Lung (tissue), 12 donors: ENCODE measurements around the gene TMEFF2. TPM values are rescaled to one million over a fixed set of nuclear protein-coding genes. Genes with fewer than 3 reads are reported as not detected.

Experiments used
- ATAC-seq: fragments of 200-7000 bp; cut with Tn5 transposase; one replicate; pipeline ENCODE4 v1.9.1; 2020; ENCODE audit warnings: moderate number of reproducible peaks; ENCODE audit not compliant: insufficient read depth, low FRiP score
- DNase-seq, 3 donors: peaks; one replicate each; pipeline ENCODE4 v3.0.0-alpha.2; 2013 to 2017
- H3K27ac ChIP-seq, 2 donors: one replicate each; pipeline ENCODE4 v1.5.1; 2013; ENCODE audit warnings: mild to moderate bottlenecking in 2 of 2, moderate library complexity in 2 of 2, control low read depth in 1 of 2, inconsistent platforms in 1 of 2, low read depth in 1 of 2, low read length in 1 of 2
- H3K27me3 ChIP-seq, 3 donors: one replicate each; pipeline ENCODE4 v1.5.1; 2013; ENCODE audit warnings: low read length in 2 of 3; ENCODE audit not compliant: control insufficient read depth in 3 of 3, insufficient read depth in 3 of 3
- H3K36me3 ChIP-seq, 4 donors: one replicate each; pipeline ENCODE4 v1.5.1; 2013; ENCODE audit warnings: low read length in 4 of 4, mild to moderate bottlenecking in 1 of 4, moderate library complexity in 1 of 4; ENCODE audit not compliant: control insufficient read depth in 4 of 4, insufficient read depth in 4 of 4
- H3K4me1 ChIP-seq, 5 donors: one replicate each; pipeline ENCODE4 v1.5.1; 2013; ENCODE audit warnings: low read length in 5 of 5, mild to moderate bottlenecking in 2 of 5, moderate library complexity in 1 of 5; ENCODE audit not compliant: control insufficient read depth in 5 of 5, insufficient read depth in 5 of 5
- H3K4me3 ChIP-seq: one replicate; pipeline ENCODE4 v1.5.1; 2013; ENCODE audit warnings: mild to moderate bottlenecking, control low read depth, moderate library complexity
- H3K9ac ChIP-seq, 2 donors: one replicate each; pipeline ENCODE4 v1.5.1; 2013; ENCODE audit warnings: low read length in 2 of 2, control low read depth in 1 of 2; ENCODE audit not compliant: insufficient read depth in 1 of 2
- H3K9me3 ChIP-seq, 4 donors: one replicate each; pipeline ENCODE4 v1.5.1; 2013; ENCODE audit warnings: low read length in 3 of 4, mild to moderate bottlenecking in 1 of 4, moderate library complexity in 1 of 4; ENCODE audit not compliant: control insufficient read depth in 4 of 4, insufficient read depth in 3 of 4
- CTCF ChIP-seq: IDR thresholded peaks from 2 replicates; pipeline ENCODE4 v1.5.1; 2012; ENCODE audit warnings: mild to moderate bottlenecking; ENCODE audit errors: control extremely low read depth, extremely low read depth
- WGBS, 2 donors: extraction: QIAGEN DNeasy Blood & Tissue Kit; methylation state at CpG; one replicate each; pipeline ENCODE4 v1.1.7; 2013; 5-methylcytosine and 5-hydroxymethylcytosine counted together
- polyA plus RNA-seq, 2 donors: library from polyadenylated mRNA; stranded (reverse); fragments of 200-250 nt; gene quantifications; one replicate each; pipeline ENCODE4 v1.2.1, GENCODE V29; 2013
- total RNA-seq, 2 donors: library from RNA; depleted of rRNA in 1 of 2; stranded (reverse); fragments of >200 nt in 1 of 2; gene quantifications; one replicate each; pipeline ENCODE4 v1.2.1, GENCODE V29; 2014 to 2021
- donor health status: control.
- donor health status: control.
- donor health status: Bipolar disorder and iron deficiency.
- donor health status: healthy.
- donor health status: DM: yes; HTN: yes; CAD: no.

The TMEFF2 gene
- total and polyA plus RNA-seq, 4 donors = 0.43 TPM; not detected in 3

GRCh38 chr2:192023006-192023405 is 171.7 kb downstream of the TMEFF2 start:
- no peak for ATAC-seq
- no peaks in the 10 kb centered on the region for H3K27me3 ChIP-seq
- no peaks in the 10 kb centered on the region for H3K9me3 ChIP-seq
- no peak overlapping the region for H3K9ac ChIP-seq
- no peak for TF ChIP-seq CTCF
- 89 to 96% methylated on average over 3 of the region's 3 CpGs for WGBS, 2 donors
- no peak overlapping the region for H3K4me3 ChIP-seq
- no peak for DNase-seq
- H3K27ac ChIP-seq = no peak overlapping the region
- H3K36me3 ChIP-seq = no peaks in the 10 kb centered on the region
- peaks cover 0 to 8% (median 0%) of the 10 kb centered on the region in 5 donors for H3K4me1 ChIP-seq

GRCh38 chr2:192017844-192018243 is 176.9 kb downstream of the TMEFF2 start:
- Histone ChIP-seq H3K4me1 (no peaks in the 10 kb centered on the region), H3K36me3 (no peaks in the 10 kb centered on the region), H3K9me3 (no peaks in the 10 kb centered on the region), H3K27me3 (no peaks in the 10 kb centered on the region), H3K4me3 (no peak overlapping the region), H3K27ac (no peak overlapping the region), H3K9ac (no peak overlapping the region)
- ATAC-seq (no peak), DNase-seq (no peak)
- TF ChIP-seq CTCF = no peak

DNA sequence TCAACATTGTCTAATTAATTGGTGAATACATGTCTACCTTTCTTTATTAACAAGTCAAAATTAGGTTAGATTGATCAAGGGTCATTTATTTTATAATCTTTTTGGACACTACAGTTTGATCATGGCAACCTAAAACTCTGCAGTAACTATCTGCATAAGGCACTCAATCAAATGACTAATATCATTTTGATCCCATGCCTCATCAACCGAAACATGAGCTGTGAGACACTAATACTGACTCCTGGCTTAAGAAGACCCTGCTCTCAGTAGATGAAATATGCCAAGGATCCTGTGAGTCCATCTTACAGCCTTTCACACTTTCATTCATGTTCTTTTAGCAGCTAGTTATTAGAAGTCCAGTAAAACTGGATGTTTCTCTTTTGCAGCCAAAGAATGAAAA is 178.5 kb downstream of the TMEFF2 start:
- Histone ChIP-seq H3K9ac (no peak overlapping the region), H3K27me3 (no peaks in the 10 kb centered on the region), H3K4me1 (peaks cover 0 to 2% (median 0%) of the 10 kb centered on the region in 5 donors), H3K4me3 (no peak overlapping the region), H3K36me3 (no peaks in the 10 kb centered on the region), H3K9me3 (no peaks in the 10 kb centered on the region), H3K27ac (no peak overlapping the region)
- no peak for DNase-seq
- 98 to 100% methylated on average over 1 of the region's 1 CpG for WGBS, 2 donors
- no peak for TF ChIP-seq CTCF
- ATAC-seq = no peak

GRCh38 chr2:192013211-192013610 is 181.5 kb downstream of the TMEFF2 start:
- H3K4me1 ChIP-seq = peaks cover 0 to 13% (median 0%) of the 10 kb centered on the region in 5 donors
- no peaks in the 10 kb centered on the region for H3K36me3 ChIP-seq
- DNase-seq (no peak), ATAC-seq (no peak)
- H3K9ac ChIP-seq = no peak overlapping the region
- no peak for TF ChIP-seq CTCF
- no peak overlapping the region for H3K27ac ChIP-seq
- H3K27me3 ChIP-seq = no peaks in the 10 kb centered on the region
- H3K9me3 ChIP-seq = no peaks in the 10 kb centered on the region
- no peak overlapping the region for H3K4me3 ChIP-seq
- 98 to 99% methylated on average over 6 of the region's 6 CpGs for WGBS, 2 donors
